Measurements from ENCODE around the gene SMARCD3. TPM values are rescaled to one million over a fixed set of nuclear protein-coding genes. Genes with fewer than 3 reads are reported as not detected.

Gene SMARCD3
- total RNA-seq (2021; ENCODE audit: unreplicated experiment) (27.8 TPM), Bru-seq, nascent RNA (percentile 45 among the genes with signal in this experiment), BruChase-seq, experiment 1, labeled RNA remaining after a 2-hour chase (percentile 54 among the genes with signal in this experiment), BruChase-seq, experiment 2, labeled RNA remaining after a 6-hour chase (percentile 53 among the genes with signal in this experiment)
- 35.9 TPM for polyA plus RNA-seq (2012; ENCODE audit: insufficient read length)
- long read RNA-seq, transcript SMARCD3-203 (14 exons, 2,018 nt), result major isoform, 13 of 42 reads
- long read RNA-seq, transcript SMARCD3-201 (13 exons, 1,993 nt), result minor isoform, 11 of 42 reads
- long read RNA-seq, partial matches to known transcripts, result 6 of 42 reads
- long read RNA-seq, other reads (novel, unspliced or antisense), result 10 of 42 reads

GRCh38 chr7:151248346-151249033 is at the start of gene SMARCD3:
Gene SMARCD3, minus strand, starts transcription at chr7:151248694. Its CDS starts 132 bp downstream, at chr7:151248562.
- DNase-seq (ENCODE audit: low read depth, low spot score) (no peak), ATAC-seq (peak; percentile 36)
- Histone ChIP-seq H3K27ac (ENCODE audit: low read length) (peak within 1 kb of the TSS; percentile 75), H3K36me3 (ENCODE audit: control insufficient read depth, insufficient read depth, low read length) (no peaks in the 10 kb centered on the region), H3K27me3 (ENCODE audit: control insufficient read depth, insufficient read depth, low read length) (no peaks in the 10 kb centered on the region), H3K9me3 (ENCODE audit: control insufficient read depth, insufficient read depth, low read depth, low read length) (no peaks in the 10 kb centered on the region), H3K4me1 (ENCODE audit: control insufficient read depth, insufficient read depth, low read length) (peaks cover 51% of the 10 kb centered on the region), H3K4me3 (ENCODE audit: low read depth in 2 of 2, low read length in 2 of 2) (peak within 1 kb of the TSS; percentile 53 to 75)
- ChIA-PET CTCF (interaction anchor here (0.7 kb wide), 1 partner anchor 159 kb away, joined by 3 read pairs; no protein-coding TSS in a partner anchor), POLR2A (interaction anchor here (0.7 kb wide), 1 partner anchor 934 kb away, joined by 11 read pairs; no protein-coding TSS in a partner anchor)
- no peak for TF ChIP-seq TCF7L2 (IDR thresholded peaks at IDR 0.05; ENCODE audit: low read depth, low read length)
- no peak for TF ChIP-seq SIN3A (IDR thresholded peaks at IDR 0.05; ENCODE audit: borderline replicate concordance, insufficient read depth, low read depth, low read length)
- TF ChIP-seq CTCF (IDR thresholded peaks at IDR 0.05), result no peak
- TF ChIP-seq REST (IDR thresholded peaks at IDR 0.05; ENCODE audit: insufficient read depth in 1 of 2, low read depth in 2 of 2, low read length in 1 of 2), result no peak
- TF ChIP-seq POLR2AphosphoS5 (IDR thresholded peaks at IDR 0.05; ENCODE audit: low read depth, low read length), result no peak
- in situ Hi-C loops (cut with HindIII; ENCODE audit: low pct_unique_long_range_greater_than_20kb, low sequenced_read_pairs), result no loop called here
- no TSS peak for BruUV-seq (replicated peaks)
- intact Hi-C loops (cut with micrococcal nuclease; ENCODE audit: unreplicated experiment), result no loop called here

- CTCF ChIA-PET, result interaction anchor here (0.7 kb wide), 1 partner anchor 14 kb away, joined by 3 read pairs; no protein-coding TSS in a partner anchor
These were observed 47.9 kb upstream of the SMARCD3 start for GRCh38 chr7:151296202-151296992.

More at GRCh38 chr7:151296202-151296992, 47.9 kb upstream of the SMARCD3 start:
- Histone ChIP-seq H3K27me3 (ENCODE audit: control insufficient read depth, insufficient read depth, low read length) (0 out of 2 replicates have a peak, but pooled peaks cover 5% of the 10 kb centered on the region), H3K27ac (ENCODE audit: low read length) (no peak overlapping the region), H3K9me3 (ENCODE audit: control insufficient read depth, insufficient read depth, low read depth, low read length) (no peaks in the 10 kb centered on the region), H3K4me3 (ENCODE audit: low read depth in 2 of 2, low read length in 2 of 2) (no peak overlapping the region), H3K36me3 (ENCODE audit: control insufficient read depth, insufficient read depth, low read length) (no peaks in the 10 kb centered on the region), H3K4me1 (ENCODE audit: control insufficient read depth, insufficient read depth, low read length) (no peaks in the 10 kb centered on the region)
- DNase-seq (ENCODE audit: low read depth, low spot score) (no peak), ATAC-seq (no peak)
- TF ChIP-seq SIN3A (IDR thresholded peaks at IDR 0.05; ENCODE audit: borderline replicate concordance, insufficient read depth, low read depth, low read length) (no peak), CTCF (IDR thresholded peaks at IDR 0.05) (no peak), POLR2AphosphoS5 (IDR thresholded peaks at IDR 0.05; ENCODE audit: low read depth, low read length) (no peak), REST (IDR thresholded peaks at IDR 0.05; ENCODE audit: insufficient read depth in 1 of 2, low read depth in 2 of 2, low read length in 1 of 2) (no peak), TCF7L2 (IDR thresholded peaks at IDR 0.05; ENCODE audit: low read depth, low read length) (no peak)
- intact Hi-C loops (cut with micrococcal nuclease; ENCODE audit: unreplicated experiment) (no loop called here), in situ Hi-C loops (cut with HindIII; ENCODE audit: low pct_unique_long_range_greater_than_20kb, low sequenced_read_pairs) (no loop called here)
- POLR2A ChIA-PET, result interaction anchor here (0.6 kb wide), 1 partner anchor 52 kb away, joined by 5 read pairs; no protein-coding TSS in a partner anchor
- BruUV-seq (replicated peaks), result no TSS peak

Measured in Panc1 (cell line).